Esophagus squamous epithelium (tissue), 5 donors: ENCODE data around the gene RAP2A. TPM values are rescaled to one million over a fixed set of nuclear protein-coding genes. Genes with fewer than 3 reads are reported as not detected.

ENCODE experiments used
- DNase-seq: peaks from one replicate; lab custom pipeline; 2025; lab: John Stamatoyannopoulos, UW
- H3K27ac ChIP-seq, 4 donors: fragments of 200-600 bp; sonication (generic); one replicate each; pipeline ENCODE4 v1.5.1; 2016 to 2019; ENCODE audit warnings: mild to moderate bottlenecking in 1 of 4
- H3K27me3 ChIP-seq, 4 donors: fragments of 200-600 bp; sonication (generic); 1 replicate in 3 of 4; 2 replicates in 1 of 4; pipeline versions ENCODE4 v1.5.1 to v1.6.0; 2017 to 2021; ENCODE audit warnings: antibody characterized with exemption in 1 of 4
- H3K36me3 ChIP-seq, 3 donors: fragments of 200-600 bp; sonication (generic); one replicate each; pipeline ENCODE4 v1.5.1; 2016 to 2019
- H3K4me1 ChIP-seq, 3 donors: fragments of 200-600 bp; sonication (generic); one replicate each; pipeline ENCODE4 v1.5.1; 2017 to 2019
- H3K4me3 ChIP-seq, 4 donors: fragments of 200-600 bp; sonication (generic); 1 replicate in 3 of 4; 2 replicates in 1 of 4; pipeline ENCODE4 v1.5.1; 2016 to 2019; ENCODE audit warnings: mild to moderate bottlenecking in 2 of 4, moderate library complexity in 1 of 4
- H3K9me3 ChIP-seq, 3 donors: fragments of 200-600 bp; sonication (generic); one replicate each; pipeline ENCODE4 v1.5.1; 2016 to 2019
- POLR2A ChIP-seq, 4 donors: fragments of 450-650 bp; IDR thresholded peaks; one replicate each; pipeline ENCODE4 v1.6.1; 2017; ENCODE audit warnings: antibody characterized with exemption in 4 of 4, mild to moderate bottlenecking in 4 of 4, moderate library complexity in 3 of 4
- WGBS, 2 donors: methylation state at CpG; one replicate each; pipeline ENCODE4 v1.1.5; 2018; 5-methylcytosine and 5-hydroxymethylcytosine counted together
- intact Hi-C: fragments of 100-400 bp; cut with DNase I; formaldehyde crosslinking; loops from one replicate; pipeline ENCODE4 v1.15.0; 2022
- total RNA-seq, 4 donors: library from RNA; depleted of rRNA; stranded (reverse); fragments of >200 nt; gene quantifications; one replicate each; pipeline ENCODE4 v1.1.0, GENCODE V29; 2016
- TF ChIP-seq, protein P1 (sequence below), 6 experiments: fragments of 450-650 bp in 4 of 6; fragments of 200-600 bp in 2 of 6; sonication (generic) in 2 of 6; IDR thresholded peaks; one replicate each; pipeline ENCODE4 v1.5.1; 2016 to 2019; ENCODE audit warnings: antibody characterized with exemption in 6 of 6, mild to moderate bottlenecking in 4 of 6, moderate library complexity in 4 of 6
- donor health status: DM: yes; HTN: yes; CAD: no.

Gene RAP2A
- total RNA-seq, 4 donors from 2014 or later: 20.3 to 29.1 (median 26.7) TPM

DNA sequence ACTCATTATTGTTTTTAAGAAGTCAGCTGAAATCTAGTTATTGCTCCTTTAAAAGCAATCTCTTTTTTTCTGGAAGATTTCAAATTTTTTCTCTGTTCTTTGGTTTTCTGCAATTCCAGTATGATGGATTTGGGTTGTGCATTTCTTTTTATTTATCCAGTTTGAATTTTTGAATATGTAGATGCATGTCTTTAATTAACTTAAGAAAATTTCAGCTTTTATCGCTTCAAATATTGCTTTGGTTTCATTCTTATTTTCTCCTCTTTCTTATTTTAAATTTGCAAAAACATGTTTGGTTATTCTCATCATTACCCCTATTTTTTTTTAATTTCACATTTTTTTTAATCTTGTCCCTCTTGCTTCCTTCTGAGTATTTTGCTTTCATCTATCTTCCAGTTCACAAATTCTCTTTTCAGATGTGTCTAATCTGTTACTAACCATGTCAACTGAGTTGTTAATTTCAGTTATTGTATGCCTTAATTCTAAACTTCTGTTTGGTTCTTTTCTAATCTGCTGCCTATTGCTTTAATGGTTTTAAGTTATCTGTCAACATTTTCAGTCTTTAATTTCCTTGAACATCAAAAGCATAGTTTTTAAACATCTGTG lies 56.8 kb downstream of the RAP2A start:
- WGBS, 2 donors: 93 to 95% methylated on average over 1 of the region's 1 CpG
- Histone ChIP-seq H3K4me3 (no peak overlapping the region), H3K27ac (no peak overlapping the region), H3K4me1 (peaks cover 0 to 22% (median 0%) of the 10 kb centered on the region in 3 donors), H3K27me3 (no peaks in the 10 kb centered on the region), H3K9me3 (no peaks in the 10 kb centered on the region), H3K36me3 (no peaks in the 10 kb centered on the region)
- TF ChIP-seq, protein P1, sequence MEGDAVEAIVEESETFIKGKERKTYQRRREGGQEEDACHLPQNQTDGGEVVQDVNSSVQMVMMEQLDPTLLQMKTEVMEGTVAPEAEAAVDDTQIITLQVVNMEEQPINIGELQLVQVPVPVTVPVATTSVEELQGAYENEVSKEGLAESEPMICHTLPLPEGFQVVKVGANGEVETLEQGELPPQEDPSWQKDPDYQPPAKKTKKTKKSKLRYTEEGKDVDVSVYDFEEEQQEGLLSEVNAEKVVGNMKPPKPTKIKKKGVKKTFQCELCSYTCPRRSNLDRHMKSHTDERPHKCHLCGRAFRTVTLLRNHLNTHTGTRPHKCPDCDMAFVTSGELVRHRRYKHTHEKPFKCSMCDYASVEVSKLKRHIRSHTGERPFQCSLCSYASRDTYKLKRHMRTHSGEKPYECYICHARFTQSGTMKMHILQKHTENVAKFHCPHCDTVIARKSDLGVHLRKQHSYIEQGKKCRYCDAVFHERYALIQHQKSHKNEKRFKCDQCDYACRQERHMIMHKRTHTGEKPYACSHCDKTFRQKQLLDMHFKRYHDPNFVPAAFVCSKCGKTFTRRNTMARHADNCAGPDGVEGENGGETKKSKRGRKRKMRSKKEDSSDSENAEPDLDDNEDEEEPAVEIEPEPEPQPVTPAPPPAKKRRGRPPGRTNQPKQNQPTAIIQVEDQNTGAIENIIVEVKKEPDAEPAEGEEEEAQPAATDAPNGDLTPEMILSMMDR (IDR thresholded peaks at IDR 0.05): no peak
- no peak for TF ChIP-seq POLR2A (IDR thresholded peaks at IDR 0.05)
- DNase-seq: no peak
- intact Hi-C loops: no loop called here

DNA sequence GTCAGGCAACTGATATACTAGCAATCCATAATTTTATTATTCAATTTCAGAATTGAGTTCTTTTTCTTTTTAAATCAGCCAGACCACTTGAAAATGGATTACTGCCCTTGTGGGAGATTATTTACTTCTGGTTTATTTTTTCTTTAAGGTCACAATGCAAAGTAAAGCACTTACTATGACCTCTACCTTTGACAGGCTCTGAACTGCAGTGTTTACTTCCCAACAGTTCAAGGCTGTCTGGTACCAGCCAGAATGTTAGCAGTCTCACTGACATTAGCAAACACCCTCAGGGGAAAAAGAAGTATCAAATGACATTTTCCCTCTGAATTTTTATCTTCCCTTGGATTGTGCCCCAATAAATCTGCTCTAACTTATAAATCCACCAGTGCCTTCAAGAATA lies 57.5 kb downstream of the RAP2A start:
- TF ChIP-seq, protein P1 (IDR thresholded peaks at IDR 0.05): no peak
- TF ChIP-seq POLR2A (IDR thresholded peaks at IDR 0.05): no peak
- no peak for DNase-seq
- Histone ChIP-seq H3K36me3 (no peaks in the 10 kb centered on the region), H3K27ac (peak overlapping the region in 1 of 4 donors; percentile 76), H3K27me3 (no peaks in the 10 kb centered on the region), H3K9me3 (no peaks in the 10 kb centered on the region), H3K4me3 (no peak overlapping the region), H3K4me1 (peaks cover 0 to 29% (median 0%) of the 10 kb centered on the region in 3 donors)
- intact Hi-C loops: no loop called here

DNA sequence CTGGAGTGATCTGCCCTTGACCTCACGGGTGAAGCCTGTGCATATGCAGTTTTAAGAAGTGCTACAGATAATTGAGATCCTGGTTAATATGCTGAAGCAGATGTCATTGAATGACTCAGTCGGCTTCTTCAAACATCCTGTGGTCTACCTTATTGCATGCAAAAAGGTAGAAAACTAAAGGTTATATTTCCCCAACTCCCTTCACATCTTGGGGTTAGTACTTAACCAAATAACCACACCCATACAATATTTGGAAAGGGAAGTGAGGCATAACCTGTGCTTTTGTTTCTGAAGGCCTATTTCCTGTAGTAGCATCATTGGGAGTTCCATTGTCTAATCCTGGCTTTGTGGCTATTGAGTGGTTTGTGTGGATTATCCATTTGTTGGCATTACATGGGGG lies 58.3 kb downstream of the RAP2A start:
- no peaks in the 10 kb centered on the region for H3K27me3 ChIP-seq
- TF ChIP-seq POLR2A (IDR thresholded peaks at IDR 0.05): no peak
- TF ChIP-seq, protein P1 (IDR thresholded peaks at IDR 0.05): no peak
- peak overlapping the region in 1 of 4 donors; percentile 76 for H3K27ac ChIP-seq
- H3K4me1 ChIP-seq: peaks cover 0 to 33% (median 0%) of the 10 kb centered on the region in 3 donors
- no peaks in the 10 kb centered on the region for H3K9me3 ChIP-seq
- no peak for DNase-seq
- no peaks in the 10 kb centered on the region for H3K36me3 ChIP-seq
- H3K4me3 ChIP-seq: no peak overlapping the region
- intact Hi-C loops: no loop called here
- 46 to 62% methylated on average over 2 of the region's 2 CpGs for WGBS, 2 donors

DNA sequence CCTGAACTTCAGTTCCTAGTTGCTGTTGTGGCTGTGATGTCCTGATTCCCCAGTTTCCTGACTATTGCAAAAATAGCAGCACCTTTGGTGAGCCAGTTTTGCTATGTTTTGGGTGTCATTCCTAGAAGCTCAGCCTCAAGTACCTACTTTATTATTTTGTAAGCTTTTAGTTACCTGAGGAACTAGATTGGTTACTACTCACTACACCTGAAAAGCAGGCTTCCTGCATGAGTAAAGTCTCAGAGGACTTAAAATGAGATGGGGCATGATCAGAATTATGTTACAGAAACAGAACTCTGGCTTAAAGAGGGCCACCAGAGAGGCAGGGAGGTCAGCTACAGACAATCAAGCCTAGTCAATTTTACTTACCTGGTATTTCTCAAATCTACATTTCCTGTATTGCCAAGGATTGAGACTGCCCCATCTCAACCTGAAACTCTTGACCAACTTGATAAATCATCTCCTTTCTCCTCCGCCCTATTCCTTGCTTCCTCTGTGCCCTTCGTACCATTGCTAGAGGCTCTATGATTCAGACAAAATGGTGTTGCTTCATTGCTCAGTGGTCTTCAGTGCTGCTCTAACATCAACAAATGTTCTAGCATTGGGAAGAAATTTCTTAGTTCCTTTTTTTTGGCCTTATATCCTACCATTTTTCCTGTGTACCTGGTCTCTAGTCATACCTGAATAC lies 58.9 kb downstream of the RAP2A start:
- no peaks in the 10 kb centered on the region for H3K27me3 ChIP-seq
- intact Hi-C loops: no loop called here
- H3K4me3 ChIP-seq: no peak overlapping the region
- H3K9me3 ChIP-seq: no peaks in the 10 kb centered on the region
- 63 to 80% methylated on average over 2 of the region's 2 CpGs for WGBS, 2 donors
- DNase-seq: no peak
- peaks cover 0 to 33% (median 0%) of the 10 kb centered on the region in 3 donors for H3K4me1 ChIP-seq
- no peaks in the 10 kb centered on the region for H3K36me3 ChIP-seq
- H3K27ac ChIP-seq: peak overlapping the region in 2 of 4 donors; percentile 34 to 76
- TF ChIP-seq, protein P1 (IDR thresholded peaks at IDR 0.05): no peak
- TF ChIP-seq POLR2A (IDR thresholded peaks at IDR 0.05): no peak

DNA sequence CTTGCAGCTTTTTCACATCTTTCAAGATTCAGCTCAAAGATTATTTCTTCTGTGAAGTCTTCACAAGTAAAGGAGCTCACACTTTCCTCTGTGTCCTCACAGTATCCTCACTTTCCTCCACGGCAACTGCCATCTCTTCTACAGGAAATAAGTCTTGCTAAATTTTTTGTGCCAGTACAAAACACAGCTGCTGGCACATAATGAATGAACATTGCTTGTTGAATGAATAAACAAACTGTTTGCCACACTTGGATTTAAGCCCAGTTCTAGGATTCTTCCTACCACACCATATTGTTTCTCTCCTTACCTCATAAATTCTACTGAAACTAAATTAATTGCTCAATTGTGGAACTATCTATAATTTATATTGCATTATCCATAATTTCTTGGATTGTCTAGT lies 59.5 kb downstream of the RAP2A start:
- intact Hi-C loops: no loop called here
- H3K36me3 ChIP-seq: no peaks in the 10 kb centered on the region
- peak overlapping the region in 2 of 4 donors; percentile 34 to 76 for H3K27ac ChIP-seq
- 28 to 67% methylated on average over 1 of the region's 1 CpG for WGBS, 2 donors
- no peaks in the 10 kb centered on the region for H3K27me3 ChIP-seq
- TF ChIP-seq, protein P1 (IDR thresholded peaks at IDR 0.05): no peak
- TF ChIP-seq POLR2A (IDR thresholded peaks at IDR 0.05): no peak
- peaks cover 0 to 33% (median 0%) of the 10 kb centered on the region in 3 donors for H3K4me1 ChIP-seq
- H3K4me3 ChIP-seq: no peak overlapping the region
- DNase-seq: no peak
- H3K9me3 ChIP-seq: no peaks in the 10 kb centered on the region
